Sigmoid colon (tissue), 7 donors: ENCODE results near the gene OXGR1. TPM values are rescaled to one million over a fixed set of nuclear protein-coding genes. Genes with fewer than 3 reads are reported as not detected.

Experiments
- DNase-seq: peaks from one replicate; pipeline ENCODE4 v3.0.0-alpha.2; 2019
- H3K27ac ChIP-seq, 4 donors: fragments of 200-600 bp; sonication (generic); one replicate each; pipeline ENCODE4 v1.5.1; 2016 to 2019; ENCODE audit warnings: mild to moderate bottlenecking in 1 of 4
- H3K27me3 ChIP-seq, 3 donors: fragments of 200-600 bp; sonication (generic); one replicate each; pipeline ENCODE4 v1.5.1; 2019; ENCODE audit warnings: mild to moderate bottlenecking in 1 of 3
- H3K36me3 ChIP-seq, 4 donors: fragments of 200-600 bp; sonication (generic); one replicate each; pipeline ENCODE4 v1.5.1; 2016 to 2019
- H3K4me1 ChIP-seq, 4 donors: fragments of 200-600 bp; sonication (generic); one replicate each; pipeline ENCODE4 v1.5.1; 2017 to 2019
- H3K4me3 ChIP-seq, 4 donors: fragments of 200-600 bp; sonication (generic); one replicate each; pipeline ENCODE4 v1.5.1; 2017 to 2019; ENCODE audit warnings: mild to moderate bottlenecking in 2 of 4, moderate library complexity in 1 of 4
- H3K9me3 ChIP-seq, 4 donors: fragments of 200-600 bp in 3 of 4; sonication (generic) in 3 of 4; one replicate each; pipeline versions ENCODE4 v1.5.1 to v1.6.1; 2013 to 2019
- EP300 ChIP-seq, 4 donors: sonication (generic); formaldehyde crosslinking; IDR thresholded peaks; one replicate each; pipeline ENCODE4 v1.6.1; 2017; ENCODE audit warnings: antibody characterized with exemption in 4 of 4
- POLR2A ChIP-seq, 2 donors: fragments of 450-650 bp; IDR thresholded peaks; one replicate each; pipeline ENCODE4 v1.6.1; 2016; ENCODE audit warnings: antibody characterized with exemption in 2 of 2, mild to moderate bottlenecking in 2 of 2, moderate library complexity in 2 of 2
- POLR2AphosphoS5 ChIP-seq, 4 donors: sonication (generic); formaldehyde crosslinking; IDR thresholded peaks; one replicate each; pipeline ENCODE4 v1.6.1; 2017; ENCODE audit warnings: antibody characterized with exemption in 4 of 4
- WGBS, 2 donors: extraction: QIAGEN DNeasy Blood & Tissue Kit; methylation state at CpG; one replicate each; pipeline ENCODE4 v1.1.7; 2013; 5-methylcytosine and 5-hydroxymethylcytosine counted together
- intact Hi-C: fragments of 100-400 bp; cut with DNase I; formaldehyde crosslinking; loops from one replicate; pipeline ENCODE4 v1.15.1; 2023
- polyA plus RNA-seq, 3 donors: library from polyadenylated mRNA; stranded (reverse); fragments of 200-250 nt; gene quantifications; one replicate each; pipeline ENCODE4 v1.2.3, GENCODE V29; 2013
- total RNA-seq, 4 donors: library from RNA; depleted of rRNA; stranded (reverse); fragments of >200 nt; gene quantifications; one replicate each; pipeline ENCODE4 v1.1.0, GENCODE V29; 2016
- TF ChIP-seq, protein P1 (sequence below), 4 experiments: fragments of 450-650 bp in 3 of 4; fragments of 200-600 bp in 1 of 4; IDR thresholded peaks; one replicate each; pipeline ENCODE4 v1.5.1; 2016 to 2019; ENCODE audit warnings: antibody characterized with exemption in 4 of 4, mild to moderate bottlenecking in 3 of 4, moderate library complexity in 2 of 4
- donor health status: healthy with polysubstance abuse.
- donor health status: Bipolar disorder and iron deficiency.
- donor health status: healthy.

OXGR1 gene
- total and polyA plus RNA-seq, 7 donors, result under 0.01 to 2.2 (median 0.97) TPM; not detected in 3

DNA sequence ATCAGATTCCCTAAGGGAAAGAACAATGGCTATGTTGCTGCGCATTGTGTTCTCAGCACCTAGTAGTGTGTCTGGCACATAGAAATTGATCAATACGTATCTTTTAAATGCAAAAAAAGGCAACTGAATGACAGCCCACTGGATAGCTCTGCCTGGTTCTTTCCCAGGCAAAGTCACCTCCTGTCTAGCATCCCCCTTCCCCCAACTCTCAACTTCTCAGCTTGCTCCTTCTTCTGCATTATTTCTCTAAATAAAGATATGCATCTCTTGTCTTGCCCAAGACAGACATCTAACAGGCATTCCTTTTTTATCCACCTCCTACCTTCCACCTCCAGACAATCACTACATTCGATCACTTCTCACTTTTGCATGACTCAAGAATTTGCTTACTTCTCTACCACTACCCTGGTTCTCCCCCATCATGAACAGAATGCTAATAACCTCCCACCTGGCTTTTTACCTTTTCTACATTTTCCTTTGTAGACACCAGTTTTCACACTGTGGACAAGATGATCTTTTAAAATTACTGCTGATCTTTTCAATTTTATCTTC lies 26.5 kb upstream of the OXGR1 start:
- no peak overlapping the region for H3K27ac ChIP-seq
- WGBS, 2 donors, result 77 to 80% methylated on average over 3 of the region's 3 CpGs
- intact Hi-C loops, result loop anchor here (10.0 kb wide), 1 partner anchor 204 kb away; the partner anchor contains the start of gene MBNL2
- TF ChIP-seq POLR2AphosphoS5 (IDR thresholded peaks at IDR 0.05) (no peak), EP300 (IDR thresholded peaks at IDR 0.05) (no peak), POLR2A (IDR thresholded peaks at IDR 0.05) (no peak)
- TF ChIP-seq, protein P1, sequence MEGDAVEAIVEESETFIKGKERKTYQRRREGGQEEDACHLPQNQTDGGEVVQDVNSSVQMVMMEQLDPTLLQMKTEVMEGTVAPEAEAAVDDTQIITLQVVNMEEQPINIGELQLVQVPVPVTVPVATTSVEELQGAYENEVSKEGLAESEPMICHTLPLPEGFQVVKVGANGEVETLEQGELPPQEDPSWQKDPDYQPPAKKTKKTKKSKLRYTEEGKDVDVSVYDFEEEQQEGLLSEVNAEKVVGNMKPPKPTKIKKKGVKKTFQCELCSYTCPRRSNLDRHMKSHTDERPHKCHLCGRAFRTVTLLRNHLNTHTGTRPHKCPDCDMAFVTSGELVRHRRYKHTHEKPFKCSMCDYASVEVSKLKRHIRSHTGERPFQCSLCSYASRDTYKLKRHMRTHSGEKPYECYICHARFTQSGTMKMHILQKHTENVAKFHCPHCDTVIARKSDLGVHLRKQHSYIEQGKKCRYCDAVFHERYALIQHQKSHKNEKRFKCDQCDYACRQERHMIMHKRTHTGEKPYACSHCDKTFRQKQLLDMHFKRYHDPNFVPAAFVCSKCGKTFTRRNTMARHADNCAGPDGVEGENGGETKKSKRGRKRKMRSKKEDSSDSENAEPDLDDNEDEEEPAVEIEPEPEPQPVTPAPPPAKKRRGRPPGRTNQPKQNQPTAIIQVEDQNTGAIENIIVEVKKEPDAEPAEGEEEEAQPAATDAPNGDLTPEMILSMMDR (IDR thresholded peaks at IDR 0.05), result no peak
- peaks cover 0 to 11% (median 6%) of the 10 kb centered on the region in 4 donors for H3K4me1 ChIP-seq
- no peak for DNase-seq
- no peaks in the 10 kb centered on the region for H3K36me3 ChIP-seq
- no peaks in the 10 kb centered on the region for H3K27me3 ChIP-seq
- H3K4me3 ChIP-seq, result no peak overlapping the region
- H3K9me3 ChIP-seq, result no peaks in the 10 kb centered on the region

DNA sequence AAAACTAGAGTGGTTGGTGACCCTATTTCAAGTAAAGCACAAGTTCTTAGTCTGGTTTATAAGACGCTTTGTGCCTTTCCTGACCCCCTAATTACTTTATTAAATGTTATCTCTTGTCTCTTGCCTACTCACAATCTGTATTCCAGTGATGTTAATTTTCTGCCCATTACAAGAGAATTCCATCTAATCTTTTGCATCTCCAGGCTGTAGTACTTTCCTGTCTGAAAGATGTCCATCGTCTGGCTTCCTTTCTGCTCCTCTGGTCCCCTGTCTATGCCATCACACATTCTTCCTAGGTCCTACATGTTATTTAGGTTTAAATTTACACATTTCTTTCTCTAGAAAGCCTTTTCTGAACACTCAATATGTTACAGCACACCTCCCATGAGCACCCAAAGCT lies 25.9 kb upstream of the OXGR1 start:
- WGBS, 2 donors, result 85 to 91% methylated on average over 2 of the region's 2 CpGs
- Histone ChIP-seq H3K27ac (no peak overlapping the region), H3K27me3 (no peaks in the 10 kb centered on the region), H3K4me1 (peaks cover 0 to 11% (median 6%) of the 10 kb centered on the region in 4 donors), H3K9me3 (no peaks in the 10 kb centered on the region), H3K36me3 (no peaks in the 10 kb centered on the region), H3K4me3 (no peak overlapping the region)
- DNase-seq, result no peak
- TF ChIP-seq POLR2A (IDR thresholded peaks at IDR 0.05) (no peak), POLR2AphosphoS5 (IDR thresholded peaks at IDR 0.05) (no peak), EP300 (IDR thresholded peaks at IDR 0.05) (no peak)
- TF ChIP-seq, protein P1 (IDR thresholded peaks at IDR 0.05), result no peak
- intact Hi-C loops, result loop anchor here (10.0 kb wide), 1 partner anchor 205 kb away; the partner anchor contains the start of gene MBNL2

DNA sequence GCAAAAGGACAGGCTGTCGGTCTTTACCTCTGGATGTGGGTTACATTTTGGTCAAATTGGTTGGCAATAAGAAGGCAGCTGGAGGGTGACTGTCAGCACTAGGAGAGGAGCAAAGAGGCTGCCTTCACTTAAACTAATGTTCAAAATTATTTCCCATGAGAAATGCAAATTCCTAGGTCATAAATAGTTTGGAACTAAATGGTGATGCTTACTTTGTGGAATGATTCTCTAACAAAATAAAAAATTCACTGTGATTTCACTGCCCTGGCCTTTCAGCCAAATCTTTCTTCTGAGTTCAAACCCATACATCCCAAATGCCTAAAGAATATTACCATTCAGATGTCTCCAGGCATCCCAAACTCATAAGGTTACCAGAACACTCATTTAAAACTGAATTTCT lies 25.0 kb upstream of the OXGR1 start:
- intact Hi-C loops, result no loop called here
- Histone ChIP-seq H3K36me3 (no peaks in the 10 kb centered on the region), H3K27ac (no peak overlapping the region), H3K4me1 (peaks cover 0 to 11% (median 6%) of the 10 kb centered on the region in 4 donors), H3K4me3 (no peak overlapping the region), H3K27me3 (no peaks in the 10 kb centered on the region), H3K9me3 (no peaks in the 10 kb centered on the region)
- DNase-seq, result no peak
- TF ChIP-seq EP300 (IDR thresholded peaks at IDR 0.05) (no peak), POLR2A (IDR thresholded peaks at IDR 0.05) (no peak), POLR2AphosphoS5 (IDR thresholded peaks at IDR 0.05) (no peak)
- TF ChIP-seq, protein P1 (IDR thresholded peaks at IDR 0.05), result no peak
- 95 to 100% methylated on average over 1 of the region's 1 CpG for WGBS, 2 donors

DNA sequence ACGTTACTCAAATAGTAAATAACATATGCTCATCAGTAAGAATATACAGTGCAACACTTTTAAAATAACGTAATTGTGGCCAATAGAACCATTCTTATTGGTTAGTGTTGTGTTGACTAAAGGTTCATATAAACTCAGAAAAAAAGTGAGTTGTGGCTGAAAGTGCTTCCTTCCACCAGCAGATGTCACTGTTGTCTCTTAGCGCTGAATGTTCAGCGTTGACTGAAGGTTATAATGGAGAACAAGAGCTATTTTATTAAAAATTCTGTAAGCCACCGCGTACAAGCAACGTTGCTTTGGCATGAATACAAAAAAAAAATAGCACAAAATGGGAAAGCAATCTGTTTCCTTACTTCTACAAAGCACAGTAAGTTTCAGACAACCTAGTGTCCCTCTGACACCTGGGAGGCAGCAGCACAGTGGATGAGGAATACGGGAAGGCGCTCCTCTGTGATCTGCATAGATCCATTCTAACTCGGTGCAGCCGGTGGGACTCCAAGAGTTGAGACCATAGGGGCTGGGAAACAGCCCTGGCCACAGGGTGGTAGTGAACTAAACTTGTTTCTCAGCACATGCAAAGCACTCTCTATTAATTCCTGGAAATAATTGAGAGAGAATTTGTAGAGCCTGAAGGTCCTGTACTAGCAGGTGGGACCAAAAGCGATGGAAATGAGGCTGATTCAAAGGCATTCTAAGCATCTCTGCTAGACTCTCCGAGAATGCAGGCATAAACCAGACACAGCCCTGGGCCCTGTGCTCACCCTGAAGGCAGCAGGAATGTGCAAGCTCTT lies 23.9 kb upstream of the OXGR1 start:
- DNase-seq, result no peak
- H3K27me3 ChIP-seq, result no peaks in the 10 kb centered on the region
- peak overlapping the region in 1 of 4 donors; percentile 10 for H3K4me3 ChIP-seq
- H3K4me1 ChIP-seq, result peaks cover 0 to 11% (median 6%) of the 10 kb centered on the region in 4 donors
- 27 to 36% methylated on average over 13 of the region's 13 CpGs for WGBS, 2 donors
- H3K9me3 ChIP-seq, result no peaks in the 10 kb centered on the region
- intact Hi-C loops, result loop anchor here (1.0 kb wide), 1 partner anchor 10 kb away; no protein-coding TSS in a partner anchor
- H3K36me3 ChIP-seq, result no peaks in the 10 kb centered on the region
- TF ChIP-seq, protein P1 (IDR thresholded peaks at IDR 0.05), result peak; percentile 64 to 83 (median 66)
- no peak for TF ChIP-seq POLR2A (IDR thresholded peaks at IDR 0.05)
- TF ChIP-seq EP300 (IDR thresholded peaks at IDR 0.05), result no peak
- no peak for TF ChIP-seq POLR2AphosphoS5 (IDR thresholded peaks at IDR 0.05)
- peak overlapping the region in 1 of 4 donors; percentile 30 for H3K27ac ChIP-seq
